Gastroesophageal sphincter (tissue), 4 donors: Measurements from ENCODE around the gene GAS2L3. TPM values are rescaled to one million over a fixed set of nuclear protein-coding genes. Genes with fewer than 3 reads are reported as not detected.

Source experiments
- ATAC-seq: fragments of 150-250 bp; one replicate; pipeline ENCODE4 v1.9.1; 2016; ENCODE audit warnings: mild to moderate bottlenecking, moderate library complexity
- H3K27ac ChIP-seq, 4 donors: fragments of 200-600 bp; sonication (generic) in 3 of 4; 1 replicate in 3 of 4; 2 replicates in 1 of 4; pipeline ENCODE4 v1.5.1; 2016 to 2019
- H3K27me3 ChIP-seq: fragments of 200-600 bp; sonication (generic); one replicate; pipeline ENCODE4 v1.5.1; 2019
- H3K36me3 ChIP-seq, 2 donors: fragments of 200-600 bp; sonication (generic); one replicate each; pipeline ENCODE4 v1.5.1; 2019; ENCODE audit warnings: control low read depth in 1 of 2
- H3K4me1 ChIP-seq, 3 donors: fragments of 200-600 bp; sonication (generic); 1 replicate in 2 of 3; 2 replicates in 1 of 3; pipeline ENCODE4 v1.5.1; 2016 to 2019; ENCODE audit warnings: control low read depth in 2 of 3
- H3K4me3 ChIP-seq, 2 donors: fragments of 200-600 bp; sonication (generic); one replicate each; pipeline ENCODE4 v1.5.1; 2019; ENCODE audit warnings: mild to moderate bottlenecking in 1 of 2, moderate library complexity in 1 of 2
- H3K9me3 ChIP-seq, 3 donors: fragments of 200-600 bp; sonication (generic); one replicate each; pipeline ENCODE4 v1.5.1; 2017 to 2019; ENCODE audit warnings: control low read depth in 2 of 3
- EP300 ChIP-seq: sonication (generic); formaldehyde crosslinking; IDR thresholded peaks from one replicate; pipeline ENCODE4 v1.6.1; 2017; ENCODE audit warnings: antibody characterized with exemption, mild to moderate bottlenecking
- POLR2A ChIP-seq, 2 donors: fragments of 450-650 bp; IDR thresholded peaks; one replicate each; pipeline ENCODE4 v1.6.1; 2017; ENCODE audit warnings: antibody characterized with exemption in 2 of 2, mild to moderate bottlenecking in 2 of 2, moderate library complexity in 1 of 2
- POLR2AphosphoS5 ChIP-seq: sonication (generic); formaldehyde crosslinking; IDR thresholded peaks from one replicate; pipeline ENCODE4 v1.6.1; 2017; ENCODE audit warnings: antibody characterized with exemption
- WGBS, 2 donors: methylation state at CpG; one replicate each; pipeline ENCODE4 v1.1.5; 2018; ENCODE audit warnings: low coverage in 1 of 2; 5-methylcytosine and 5-hydroxymethylcytosine counted together
- small RNA-seq, 4 donors: library from RNA; depleted of rRNA; stranded (forward); fragments of <200 nt; gene quantifications; one replicate each; pipeline ENCODE3, GENCODE V24; 2016
- total RNA-seq, 4 donors: library from RNA; depleted of rRNA; stranded (reverse); fragments of >200 nt; gene quantifications; one replicate each; pipeline ENCODE4 v1.1.0, GENCODE V29; 2016
- TF ChIP-seq, protein P1 (sequence below), 4 experiments: fragments of 200-600 bp in 2 of 4; fragments of 450-650 bp in 2 of 4; sonication (generic) in 1 of 4; IDR thresholded peaks; one replicate each; pipeline ENCODE4 v1.5.1; 2017 to 2019; ENCODE audit warnings: antibody characterized with exemption in 4 of 4, mild to moderate bottlenecking in 2 of 4, moderate library complexity in 2 of 4

The GAS2L3 gene
- total RNA-seq, 4 donors from 2014 or later = 2.5 to 6.5 (median 3.6) TPM

DNA sequence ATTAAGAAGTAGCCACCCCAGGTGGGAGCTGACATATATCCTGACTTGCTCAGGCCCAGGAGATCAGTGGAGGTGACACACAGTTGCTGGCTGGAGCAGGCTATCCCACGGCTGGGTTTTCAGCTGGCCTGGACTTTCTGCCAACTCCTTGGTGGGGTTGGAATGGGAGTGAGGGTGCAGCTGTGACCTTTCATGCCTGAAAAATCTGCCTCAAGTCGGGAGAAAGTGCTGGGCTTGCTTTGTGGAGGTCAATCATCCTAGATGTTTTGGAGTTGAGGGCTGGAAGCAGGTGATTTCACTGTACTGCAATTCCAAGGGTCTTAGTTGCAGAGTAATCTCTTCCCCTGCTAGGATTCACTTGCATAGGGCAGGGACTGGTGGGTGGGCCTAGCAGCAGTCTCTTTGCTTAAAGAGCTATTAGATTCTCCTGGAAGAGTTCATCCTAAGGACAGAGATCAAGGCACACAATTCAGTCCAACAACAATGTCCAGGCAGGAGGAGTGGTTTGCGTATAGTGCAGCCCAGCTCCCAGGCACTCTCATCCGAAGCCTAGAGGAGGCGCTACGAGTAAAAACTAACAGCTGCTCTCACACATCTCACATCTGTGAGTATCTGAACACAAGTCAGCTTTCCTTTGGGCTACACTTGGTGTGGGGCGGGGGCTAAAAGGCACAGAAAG, 98.1 kb downstream of the GAS2L3 start:
- TF ChIP-seq, protein P1, sequence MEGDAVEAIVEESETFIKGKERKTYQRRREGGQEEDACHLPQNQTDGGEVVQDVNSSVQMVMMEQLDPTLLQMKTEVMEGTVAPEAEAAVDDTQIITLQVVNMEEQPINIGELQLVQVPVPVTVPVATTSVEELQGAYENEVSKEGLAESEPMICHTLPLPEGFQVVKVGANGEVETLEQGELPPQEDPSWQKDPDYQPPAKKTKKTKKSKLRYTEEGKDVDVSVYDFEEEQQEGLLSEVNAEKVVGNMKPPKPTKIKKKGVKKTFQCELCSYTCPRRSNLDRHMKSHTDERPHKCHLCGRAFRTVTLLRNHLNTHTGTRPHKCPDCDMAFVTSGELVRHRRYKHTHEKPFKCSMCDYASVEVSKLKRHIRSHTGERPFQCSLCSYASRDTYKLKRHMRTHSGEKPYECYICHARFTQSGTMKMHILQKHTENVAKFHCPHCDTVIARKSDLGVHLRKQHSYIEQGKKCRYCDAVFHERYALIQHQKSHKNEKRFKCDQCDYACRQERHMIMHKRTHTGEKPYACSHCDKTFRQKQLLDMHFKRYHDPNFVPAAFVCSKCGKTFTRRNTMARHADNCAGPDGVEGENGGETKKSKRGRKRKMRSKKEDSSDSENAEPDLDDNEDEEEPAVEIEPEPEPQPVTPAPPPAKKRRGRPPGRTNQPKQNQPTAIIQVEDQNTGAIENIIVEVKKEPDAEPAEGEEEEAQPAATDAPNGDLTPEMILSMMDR (IDR thresholded peaks at IDR 0.05) = no peak
- no peak for TF ChIP-seq POLR2A (IDR thresholded peaks at IDR 0.05)
- Histone ChIP-seq H3K4me3 (no peak overlapping the region), H3K9me3 (no peaks in the 10 kb centered on the region), H3K27ac (no peak overlapping the region), H3K4me1 (no peaks in the 10 kb centered on the region), H3K27me3 (peaks cover 23% of the 10 kb centered on the region), H3K36me3 (no peaks in the 10 kb centered on the region)
- ATAC-seq = no peak
- no CpG with 5 or more reads among the region's 7 CpGs for WGBS, 2 donors

DNA sequence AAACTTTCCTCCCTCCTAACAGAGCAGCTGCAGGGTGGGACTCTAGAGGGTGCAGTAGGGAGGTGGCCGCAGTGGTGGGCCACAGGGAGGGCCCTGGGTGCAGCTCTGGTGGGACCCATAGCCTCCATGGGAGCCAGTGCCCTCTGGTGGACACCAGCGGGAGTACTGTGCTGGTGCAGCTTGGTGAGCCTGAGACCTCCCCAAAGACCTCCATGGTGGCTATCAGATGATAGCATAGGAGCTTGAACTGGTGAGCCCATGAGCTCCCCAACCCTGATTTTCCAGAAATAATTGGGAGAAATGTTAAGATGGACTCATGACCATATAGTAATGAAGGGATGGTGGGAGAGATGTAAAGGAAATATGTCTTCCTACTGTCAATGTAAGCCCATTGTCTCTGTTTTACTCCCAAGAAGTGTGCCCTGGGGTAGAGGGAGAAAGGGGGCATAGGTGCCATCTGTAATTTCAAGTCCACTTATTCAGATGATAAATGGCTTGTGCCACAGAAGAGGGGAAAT, 98.7 kb downstream of the GAS2L3 start:
- Histone ChIP-seq H3K4me3 (no peak overlapping the region), H3K9me3 (no peaks in the 10 kb centered on the region), H3K4me1 (no peaks in the 10 kb centered on the region), H3K27ac (no peak overlapping the region), H3K36me3 (no peaks in the 10 kb centered on the region), H3K27me3 (peaks cover 23% of the 10 kb centered on the region)
- no peak for ATAC-seq
- TF ChIP-seq, protein P1 (IDR thresholded peaks at IDR 0.05) = peak in 1 of 4 experiments; percentile 37
- TF ChIP-seq POLR2A (IDR thresholded peaks at IDR 0.05) = no peak
- WGBS, 2 donors = no CpG with 5 or more reads among the region's 2 CpGs

DNA sequence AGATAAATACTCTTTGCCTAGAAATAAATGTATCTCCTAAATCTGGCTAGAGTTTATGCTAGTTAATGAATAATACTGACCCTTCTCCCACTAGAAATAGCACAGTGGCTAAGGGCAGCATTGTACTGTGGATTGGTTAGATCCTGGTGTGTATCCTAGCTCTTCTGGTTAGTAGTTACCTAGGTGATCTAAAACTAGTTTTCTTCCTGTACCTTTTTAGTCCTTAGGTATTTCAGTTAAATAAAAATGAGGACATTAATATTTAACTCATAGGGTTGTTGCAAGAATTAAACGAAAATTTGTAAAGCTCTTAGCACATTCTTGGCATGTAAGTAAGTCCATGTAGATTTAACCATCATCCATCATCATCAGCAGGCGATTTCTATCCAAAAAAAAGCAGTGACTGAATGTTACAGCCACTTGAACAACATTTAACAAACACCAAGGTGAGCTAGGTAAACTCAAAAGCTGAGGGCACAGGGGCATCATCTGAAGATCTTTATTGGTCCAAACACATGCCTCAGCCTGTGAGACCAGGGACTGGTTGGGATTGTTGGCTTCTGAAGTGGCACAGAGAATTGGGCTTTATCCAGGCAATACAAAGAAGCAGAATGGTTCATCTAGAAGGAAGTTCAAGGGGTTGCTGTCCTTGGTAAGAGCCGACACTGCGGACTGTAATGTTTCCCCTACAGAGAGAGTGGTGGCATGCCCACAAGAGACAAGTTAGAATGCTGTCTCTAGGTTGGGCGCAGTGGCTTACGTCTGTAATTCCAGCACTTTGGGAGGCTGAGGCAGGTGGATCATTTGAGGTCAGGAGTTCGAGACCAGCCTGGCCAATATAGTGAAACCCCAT, 100.8 kb downstream of the GAS2L3 start:
- 63 to 73% methylated on average over 5 to 7 of the region's 7 CpGs for WGBS, 2 donors
- Histone ChIP-seq H3K4me1 (no peaks in the 10 kb centered on the region), H3K27me3 (peaks cover 30% of the 10 kb centered on the region), H3K36me3 (no peaks in the 10 kb centered on the region), H3K4me3 (no peak overlapping the region), H3K9me3 (no peaks in the 10 kb centered on the region), H3K27ac (no peak overlapping the region)
- ATAC-seq = no peak
- TF ChIP-seq POLR2A (IDR thresholded peaks at IDR 0.05) (no peak), EP300 (no peak), POLR2AphosphoS5 (no peak)
- TF ChIP-seq, protein P1 (IDR thresholded peaks at IDR 0.05) = no peak

Small RNAs within 50 kb of the gene (small RNA-seq; reads per million reads assigned to genes)
- 0 reads per million in 4 donors for gene AC010200.2

Other genes with a start within 250 kb of the GAS2L3 start
- gene SLC17A8, start 216.6 kb upstream of the GAS2L3 start, total RNA-seq = not detected
- gene NR1H4, start 99.8 kb upstream of the GAS2L3 start, total RNA-seq = not detected
- under 1 TPM in 3 of 4 donors, not detected in 1; 0.08 to 0.30 (median 0.13) TPM for gene ANO4, start 221.1 kb downstream of the GAS2L3 start, total RNA-seq